ENCODE data around the gene DDX19B.

- peak; percentile 24 to 46 for TF ChIP-seq POLR2A (IDR thresholded peaks at IDR 0.05)
- no peak for TF ChIP-seq CTCF (IDR thresholded peaks at IDR 0.05)
Observed at GRCh38 chr16:70381604-70382342, 82.8 kb downstream of the DDX19B start.

Measured in sigmoid colon (tissue), 3 donors.